GM19324 (cell line): ENCODE measurements around the gene LMBR1L.

Experiments used
- ATAC-seq: cut with Tn5 transposase; IDR thresholded peaks from one replicate; pipeline ENCODE4 v1.9.1; 2021; ENCODE audit warnings: mild to moderate bottlenecking, moderate library complexity; ENCODE audit not compliant: unreplicated experiment, low FRiP score

LMBR1L gene

DNA sequence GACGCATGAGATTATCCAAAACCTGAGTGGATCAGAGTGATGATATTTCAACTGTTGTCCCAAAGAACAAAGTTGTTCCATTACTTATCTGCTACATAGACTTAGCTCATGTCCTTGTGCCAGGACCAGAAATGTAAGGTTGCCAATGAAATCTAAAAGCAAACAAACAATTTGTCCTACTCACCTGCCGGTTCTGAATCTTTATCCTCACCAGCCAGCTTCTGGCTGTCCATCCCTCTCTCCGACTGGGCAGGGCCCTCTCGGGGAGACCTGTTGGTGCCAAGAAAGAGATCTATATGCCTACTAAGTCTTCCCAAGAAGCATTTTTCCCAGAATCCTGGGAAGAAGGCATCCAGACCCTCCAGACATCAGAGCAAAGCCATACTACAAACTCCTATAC, 55.6 kb downstream of the LMBR1L start:
- ATAC-seq = no peak

DNA sequence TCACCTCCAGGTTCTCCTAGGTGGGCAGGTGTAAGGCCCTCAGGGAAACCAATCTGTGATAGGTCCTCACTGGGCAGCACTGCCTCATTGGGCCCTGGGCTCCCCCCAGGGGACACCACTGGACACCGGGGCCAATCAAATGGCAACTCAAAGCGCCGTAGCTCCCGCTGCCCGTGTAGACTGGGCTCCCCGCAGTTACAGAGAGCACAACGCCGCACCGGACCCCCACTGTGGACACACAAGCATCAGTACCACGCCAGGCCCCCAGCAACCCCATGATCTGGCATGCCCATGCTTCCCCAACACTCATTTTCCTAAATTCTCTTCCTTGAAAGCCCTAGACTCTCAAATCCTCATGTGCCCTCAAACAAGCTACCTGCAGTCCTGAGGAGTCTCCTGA, 56.1 kb downstream of the LMBR1L start:
- ATAC-seq = no peak

DNA sequence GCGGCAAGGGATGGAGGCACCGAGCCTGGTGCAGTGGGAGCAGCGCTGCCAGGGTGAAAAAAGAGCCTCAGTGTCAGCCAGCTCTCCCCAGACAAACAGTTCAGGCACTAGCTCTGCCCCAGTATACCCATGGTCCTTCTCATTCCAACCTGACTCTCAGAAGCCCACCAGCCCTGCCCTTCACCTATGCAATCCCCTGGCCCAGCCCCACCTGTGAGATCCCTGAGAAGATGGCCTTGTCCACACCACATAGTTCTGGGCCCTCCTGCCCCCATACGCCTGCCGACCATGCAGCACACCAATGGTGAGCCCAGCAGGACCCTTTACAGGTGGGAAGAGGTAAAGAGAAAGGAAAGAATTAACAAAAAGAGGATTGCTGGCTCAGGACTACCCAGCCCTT, 56.6 kb downstream of the LMBR1L start:
- no peak for ATAC-seq

DNA sequence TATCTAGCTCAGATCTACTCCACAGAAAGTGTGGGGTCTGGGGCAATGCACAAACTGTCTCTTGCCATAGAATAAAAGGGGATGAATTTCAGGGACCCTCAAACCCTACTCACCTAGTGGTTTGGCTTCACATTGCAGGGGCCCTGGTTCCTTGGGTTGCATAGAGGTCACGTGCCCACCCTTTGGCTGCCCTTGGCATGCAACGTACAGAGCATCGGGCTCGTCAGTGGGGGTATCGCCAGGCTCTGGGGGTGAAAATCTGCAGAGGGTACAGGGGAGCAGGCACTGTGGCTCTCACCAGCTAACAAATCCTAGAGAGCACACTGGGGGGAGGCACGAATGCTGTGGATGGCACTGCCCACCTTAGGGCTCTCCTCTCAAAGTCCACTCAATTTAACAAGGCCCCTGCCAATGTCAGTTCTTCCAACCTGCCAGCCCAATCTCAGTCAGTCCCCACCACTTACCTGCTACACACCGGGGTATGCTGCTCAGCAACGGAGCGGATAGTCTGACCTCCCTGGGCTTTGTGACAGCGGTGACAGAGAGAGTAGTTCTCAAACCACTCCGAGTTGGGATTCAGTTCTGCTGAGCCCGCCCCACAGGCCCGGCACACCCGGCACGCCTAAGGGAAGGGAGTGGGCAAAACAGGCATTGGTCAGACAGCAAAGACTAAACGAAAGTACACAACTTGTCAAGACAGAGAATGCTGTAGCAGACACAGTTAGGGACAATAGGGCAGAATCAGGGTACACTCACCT, 58.0 kb downstream of the LMBR1L start:
- no peak for ATAC-seq

DNA sequence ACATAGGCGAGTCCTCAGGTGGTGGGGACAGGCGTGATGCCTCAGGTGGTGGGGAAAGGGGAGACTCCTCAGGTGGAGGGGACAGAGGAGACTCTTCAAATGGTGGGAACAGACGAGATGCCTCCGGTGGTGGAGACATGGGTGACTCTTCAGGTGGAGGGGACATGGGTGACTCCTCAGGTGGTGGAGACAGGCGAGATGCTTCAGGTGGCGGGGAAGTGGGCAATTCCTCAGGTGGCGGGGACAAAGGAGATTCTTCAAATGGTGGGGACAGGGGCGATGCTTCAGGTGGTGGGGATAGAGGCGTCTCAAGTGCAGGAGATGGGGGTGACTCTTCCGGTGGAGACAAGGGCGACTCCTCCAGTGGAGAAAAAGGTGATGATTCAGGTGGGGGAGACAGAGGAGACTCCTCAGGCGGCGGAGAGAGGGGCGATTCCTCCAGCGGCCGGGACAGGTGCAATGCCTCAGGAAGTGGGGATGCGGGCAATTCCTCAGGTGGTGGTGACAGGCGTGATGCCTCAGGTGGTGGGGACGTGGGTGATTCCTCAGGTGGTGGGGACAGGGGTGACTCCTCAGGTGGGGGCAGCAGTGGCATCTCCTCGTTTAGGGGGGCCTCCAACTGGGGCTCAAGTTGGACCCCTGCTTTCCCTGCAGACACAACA, 58.7 kb downstream of the LMBR1L start:
- ATAC-seq = no peak

DNA sequence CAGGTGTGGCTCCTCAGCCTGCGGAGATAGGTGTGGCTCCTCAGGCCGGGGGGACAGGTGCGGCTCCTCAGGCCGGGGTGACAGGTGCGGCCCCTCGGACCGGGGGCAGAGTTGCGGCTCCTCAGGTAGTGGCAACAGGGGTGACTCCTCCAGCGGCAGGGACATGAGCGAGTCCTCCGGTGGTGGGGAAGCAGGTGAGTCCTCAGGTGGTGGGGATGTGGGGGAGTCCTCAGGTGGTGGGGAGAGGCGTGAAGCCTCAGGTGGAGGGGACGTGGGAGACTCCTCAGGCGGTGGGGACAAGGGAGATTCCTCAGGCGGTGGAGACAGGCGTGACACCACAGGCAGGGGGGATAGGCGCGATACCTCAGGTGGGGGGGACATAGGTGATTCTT, 59.3 kb downstream of the LMBR1L start:
- ATAC-seq = no peak

DNA sequence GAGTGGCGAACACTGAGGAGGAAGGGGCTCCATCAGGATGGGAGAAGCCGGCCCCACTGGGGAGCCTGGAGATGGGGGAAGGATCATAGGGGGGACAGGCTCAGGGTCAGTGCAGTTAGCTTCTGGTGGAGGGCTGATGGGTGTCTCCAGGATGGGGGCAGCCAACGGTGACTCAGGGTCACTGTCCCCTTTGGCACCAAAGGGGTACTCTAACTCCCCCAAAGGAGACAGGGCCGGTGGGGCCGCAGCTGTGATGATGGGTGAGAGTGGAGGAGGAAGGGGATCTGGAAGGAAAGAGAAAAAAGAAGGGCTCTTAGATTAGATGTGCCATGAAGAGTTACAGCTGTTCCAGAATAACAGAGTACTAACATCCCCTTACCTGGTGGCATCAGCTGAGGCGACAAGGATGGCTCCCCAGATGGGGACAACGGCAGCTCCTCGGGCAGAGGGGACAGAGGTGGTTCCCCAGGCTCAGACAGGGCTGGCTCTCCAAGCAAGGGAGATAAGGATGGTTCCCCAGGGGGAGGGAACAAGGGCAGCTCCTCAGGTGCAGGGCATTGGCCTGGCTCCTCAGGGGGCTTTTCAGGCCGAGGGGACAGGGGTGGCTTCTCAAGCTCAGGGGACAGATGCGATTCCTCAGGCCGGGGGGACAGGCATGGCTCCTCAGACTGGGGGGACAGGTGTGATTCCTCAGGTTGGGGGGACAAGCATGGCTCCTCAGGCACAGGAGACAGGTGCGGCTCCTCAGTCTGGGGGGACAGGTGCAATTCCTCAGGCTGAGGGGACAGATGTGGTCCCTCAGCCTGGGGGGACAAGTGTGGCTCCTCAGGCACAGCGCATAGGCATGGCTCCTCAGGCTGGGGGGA, 59.9 kb downstream of the LMBR1L start:
- ATAC-seq = no peak

DNA sequence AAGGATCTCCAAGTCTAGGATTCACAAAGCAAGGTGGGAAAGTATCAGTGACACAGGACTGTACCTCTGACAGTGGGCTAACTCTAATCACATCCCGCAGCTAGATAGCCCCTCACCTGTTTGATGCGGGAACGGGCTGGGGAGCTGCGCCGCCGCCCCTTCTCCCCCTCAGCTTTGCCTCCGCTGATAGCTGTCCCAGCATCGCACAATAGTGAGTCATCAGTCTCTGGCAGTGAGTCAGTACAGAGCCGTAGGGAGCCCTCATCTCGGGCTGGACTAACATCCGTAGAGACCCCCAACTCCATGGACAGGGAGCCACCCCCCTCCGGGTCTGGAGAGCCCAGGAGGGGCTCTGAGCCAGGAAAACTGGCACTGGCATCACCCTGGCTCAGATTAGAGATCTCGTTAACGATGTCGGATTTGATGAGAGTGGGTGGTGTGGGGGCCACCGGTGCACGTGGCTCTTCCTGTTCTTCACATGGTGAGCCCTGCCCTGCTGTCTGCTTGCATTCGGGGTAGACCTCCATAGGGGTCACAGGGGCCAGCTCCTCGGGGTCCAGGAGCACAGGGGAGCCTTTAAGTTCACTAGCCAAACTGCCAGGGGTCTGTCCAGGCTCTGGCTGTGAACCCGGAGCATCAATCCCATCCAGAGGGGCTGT, 61.0 kb downstream of the LMBR1L start:
- no peak for ATAC-seq

DNA sequence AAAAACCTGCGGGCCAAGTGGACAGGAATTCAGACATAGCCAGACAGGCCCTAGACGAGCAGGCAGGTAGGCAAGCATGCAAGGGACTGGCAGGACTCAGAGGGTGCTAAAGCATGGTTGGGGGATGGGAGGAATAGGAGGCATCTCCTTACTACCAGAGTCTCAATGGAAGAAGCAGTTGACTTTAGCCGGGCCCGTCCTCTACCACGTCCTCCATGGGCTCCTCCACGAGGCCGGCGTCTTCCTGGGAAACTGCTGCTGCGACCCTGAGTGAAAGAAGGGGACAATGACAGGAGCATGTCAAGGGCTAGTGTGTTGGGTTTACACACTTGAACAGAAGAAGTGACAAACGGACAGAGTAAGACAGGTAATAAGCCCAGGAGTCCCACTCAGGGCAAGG, 61.7 kb downstream of the LMBR1L start:
- ATAC-seq = no peak
